PFSK-1 (cell line): ENCODE data around the gene SPEG.

Experiments used
- FOXP2 ChIP-seq: optimal IDR thresholded peaks from 2 replicates; pipeline ENCODE3; 2011; ENCODE audit warnings: borderline replicate concordance, control low read depth, inconsistent platforms; ENCODE audit not compliant: insufficient read depth; ENCODE audit errors: extremely low read length, extremely low read depth
- POLR2AphosphoS5 ChIP-seq: IDR thresholded peaks from 2 replicates; pipeline ENCODE4 v1.6.1; 2012; ENCODE audit warnings: low read depth, mild to moderate bottlenecking, control low read depth, low read length, moderate library complexity
- SIN3A ChIP-seq: IDR thresholded peaks from 2 replicates; pipeline ENCODE4 v1.6.1; 2012; ENCODE audit warnings: mild to moderate bottlenecking, low read length, moderate library complexity, borderline replicate concordance; ENCODE audit not compliant: insufficient read depth
- TAF1 ChIP-seq: IDR thresholded peaks from 2 replicates; pipeline ENCODE4 v1.6.1; 2012; ENCODE audit warnings: low read length, control low read depth, borderline replicate concordance; ENCODE audit not compliant: insufficient read depth
- TF ChIP-seq, protein P1 (sequence below), 2 experiments: IDR thresholded peaks; 2 replicates each; pipeline versions ENCODE4 v1.6.1 to v1.8.0; 2011 to 2012; ENCODE audit warnings: low read depth in 2 of 2, low read length in 2 of 2, control low read depth in 1 of 2, inconsistent platforms in 1 of 2, mild to moderate bottlenecking in 1 of 2, moderate library complexity in 1 of 2; ENCODE audit not compliant: insufficient read depth in 1 of 2

The SPEG gene

DNA sequence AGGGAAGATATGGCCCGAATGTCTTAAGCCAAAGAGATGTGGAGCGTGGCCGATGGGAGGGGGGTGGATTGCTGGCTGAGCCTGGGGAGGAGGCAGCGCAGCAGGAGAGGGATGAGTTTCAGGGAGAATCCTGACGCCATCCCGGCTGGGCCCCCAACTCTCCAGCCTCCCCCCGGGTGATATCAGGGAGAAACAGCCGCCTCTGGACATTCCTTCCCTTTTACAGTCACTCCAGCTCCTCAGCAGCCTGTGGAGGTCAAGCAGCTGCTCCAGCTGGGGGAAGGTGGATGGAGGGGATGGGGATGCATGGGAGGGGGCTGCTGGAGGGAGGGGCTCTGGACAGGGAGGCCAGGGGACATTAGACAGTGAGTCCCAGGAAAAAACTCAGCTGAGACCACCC is 26.0 kb upstream of the SPEG start:
- no peak for TF ChIP-seq POLR2AphosphoS5
- no peak for TF ChIP-seq FOXP2
- TF ChIP-seq, protein P1, sequence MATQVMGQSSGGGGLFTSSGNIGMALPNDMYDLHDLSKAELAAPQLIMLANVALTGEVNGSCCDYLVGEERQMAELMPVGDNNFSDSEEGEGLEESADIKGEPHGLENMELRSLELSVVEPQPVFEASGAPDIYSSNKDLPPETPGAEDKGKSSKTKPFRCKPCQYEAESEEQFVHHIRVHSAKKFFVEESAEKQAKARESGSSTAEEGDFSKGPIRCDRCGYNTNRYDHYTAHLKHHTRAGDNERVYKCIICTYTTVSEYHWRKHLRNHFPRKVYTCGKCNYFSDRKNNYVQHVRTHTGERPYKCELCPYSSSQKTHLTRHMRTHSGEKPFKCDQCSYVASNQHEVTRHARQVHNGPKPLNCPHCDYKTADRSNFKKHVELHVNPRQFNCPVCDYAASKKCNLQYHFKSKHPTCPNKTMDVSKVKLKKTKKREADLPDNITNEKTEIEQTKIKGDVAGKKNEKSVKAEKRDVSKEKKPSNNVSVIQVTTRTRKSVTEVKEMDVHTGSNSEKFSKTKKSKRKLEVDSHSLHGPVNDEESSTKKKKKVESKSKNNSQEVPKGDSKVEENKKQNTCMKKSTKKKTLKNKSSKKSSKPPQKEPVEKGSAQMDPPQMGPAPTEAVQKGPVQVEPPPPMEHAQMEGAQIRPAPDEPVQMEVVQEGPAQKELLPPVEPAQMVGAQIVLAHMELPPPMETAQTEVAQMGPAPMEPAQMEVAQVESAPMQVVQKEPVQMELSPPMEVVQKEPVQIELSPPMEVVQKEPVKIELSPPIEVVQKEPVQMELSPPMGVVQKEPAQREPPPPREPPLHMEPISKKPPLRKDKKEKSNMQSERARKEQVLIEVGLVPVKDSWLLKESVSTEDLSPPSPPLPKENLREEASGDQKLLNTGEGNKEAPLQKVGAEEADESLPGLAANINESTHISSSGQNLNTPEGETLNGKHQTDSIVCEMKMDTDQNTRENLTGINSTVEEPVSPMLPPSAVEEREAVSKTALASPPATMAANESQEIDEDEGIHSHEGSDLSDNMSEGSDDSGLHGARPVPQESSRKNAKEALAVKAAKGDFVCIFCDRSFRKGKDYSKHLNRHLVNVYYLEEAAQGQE (IDR thresholded peaks at IDR 0.05; ENCODE audit: insufficient read depth in 1 of 2, low read depth in 2 of 2, low read length in 2 of 2): no peak
- no peak for TF ChIP-seq SIN3A
- TF ChIP-seq TAF1: no peak

DNA sequence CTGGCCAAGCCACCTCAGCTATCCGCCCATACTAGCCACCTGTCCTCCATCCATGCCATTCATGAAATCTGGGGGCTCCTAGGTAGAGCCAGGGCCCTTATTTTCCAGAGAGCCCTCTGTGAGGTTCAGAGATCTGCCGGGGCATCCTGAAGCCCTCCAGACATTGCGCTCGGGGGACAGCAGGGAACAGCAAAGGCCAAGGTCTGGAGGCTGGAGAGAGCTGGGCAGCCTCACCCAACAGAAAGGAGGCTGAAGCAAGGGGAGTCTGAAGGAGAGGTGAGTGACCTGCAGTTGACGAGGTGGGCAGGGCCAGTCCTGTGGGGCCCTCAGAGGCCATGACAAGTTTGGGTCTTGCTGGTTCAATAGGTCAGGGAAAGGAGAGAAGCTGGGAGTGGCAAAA is 25.0 kb upstream of the SPEG start:
- no peak for TF ChIP-seq TAF1
- TF ChIP-seq POLR2AphosphoS5: no peak
- TF ChIP-seq SIN3A: no peak
- TF ChIP-seq FOXP2: no peak
- TF ChIP-seq, protein P1 (IDR thresholded peaks at IDR 0.05; ENCODE audit: insufficient read depth in 1 of 2, low read depth in 2 of 2, low read length in 2 of 2): no peak

DNA sequence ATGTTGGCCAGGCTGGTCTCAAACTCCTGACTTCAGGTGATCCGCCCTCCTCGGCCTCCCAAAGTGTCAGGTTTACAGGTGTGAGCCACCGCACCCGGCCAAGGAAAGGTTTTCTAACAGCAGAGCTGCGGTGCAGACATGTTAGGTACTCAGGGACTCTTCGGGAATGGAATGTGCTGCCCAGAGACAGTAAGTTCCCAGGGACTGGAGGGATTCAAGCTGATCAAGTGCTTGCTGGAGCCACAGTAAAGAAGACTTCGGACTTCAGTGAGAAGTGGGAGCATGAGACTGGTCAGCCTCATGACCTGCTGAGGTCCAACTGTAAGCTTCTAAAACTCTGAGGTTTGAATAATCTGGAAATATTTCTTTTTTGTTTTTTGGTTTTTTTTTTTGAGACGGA is 24.3 kb upstream of the SPEG start:
- TF ChIP-seq, protein P1 (IDR thresholded peaks at IDR 0.05; ENCODE audit: insufficient read depth in 1 of 2, low read depth in 2 of 2, low read length in 2 of 2): no peak
- TF ChIP-seq POLR2AphosphoS5 (no peak), TAF1 (no peak), SIN3A (no peak), FOXP2 (no peak)

DNA sequence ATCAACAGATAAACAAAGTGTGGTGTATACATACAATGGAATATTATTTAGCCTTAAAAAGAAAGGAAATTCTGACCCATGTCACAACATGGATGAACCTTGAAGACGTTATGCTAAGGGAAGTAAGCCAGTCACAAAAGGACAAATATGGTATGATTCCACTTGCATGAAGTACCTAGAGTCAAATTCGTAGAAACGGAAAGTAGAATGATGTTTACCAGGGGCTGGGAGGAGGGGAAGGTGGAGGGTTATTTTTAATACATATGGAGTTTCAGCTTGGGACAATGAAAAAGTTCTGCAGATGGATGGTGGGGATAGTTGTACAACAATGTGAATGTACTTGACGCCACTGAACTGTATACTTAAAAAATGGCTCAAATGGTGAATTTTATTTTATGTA is 19.8 kb upstream of the SPEG start:
- TF ChIP-seq FOXP2 (no peak), TAF1 (no peak), POLR2AphosphoS5 (no peak), SIN3A (no peak)
- TF ChIP-seq, protein P1 (IDR thresholded peaks at IDR 0.05; ENCODE audit: insufficient read depth in 1 of 2, low read depth in 2 of 2, low read length in 2 of 2): no peak
